HG02798 (cell line): ENCODE results near the gene OTUD4.
A peak's percentile ranks its signal among the peaks of the same experiment; 100 is the strongest.

ENCODE experiments used
- ATAC-seq: cut with Tn5 transposase; IDR thresholded peaks from one replicate; pipeline ENCODE4 v1.9.1; 2021; ENCODE audit warnings: mild to moderate bottlenecking; ENCODE audit not compliant: unreplicated experiment, poor library complexity

The OTUD4 gene

GRCh38 chr4:145131848-145132247 is 48.5 kb downstream of the OTUD4 start:
- ATAC-seq, result no peak

GRCh38 chr4:145130788-145131399 is 49.5 kb downstream of the OTUD4 start:
- no peak for ATAC-seq

- ATAC-seq, result no peak
These were observed 50.3 kb downstream of the OTUD4 start for GRCh38 chr4:145130130-145130529.

- ATAC-seq, result no peak
These were observed 55.0 kb downstream of the OTUD4 start for GRCh38 chr4:145125396-145125795.

- no peak for ATAC-seq
These were observed 72.3 kb downstream of the OTUD4 start for GRCh38 chr4:145108128-145108527.

- ATAC-seq, result no peak
These were observed 73.3 kb downstream of the OTUD4 start for GRCh38 chr4:145107126-145107525.

GRCh38 chr4:145103496-145103895 is 76.9 kb downstream of the OTUD4 start:
- no peak for ATAC-seq

- ATAC-seq, result no peak
These were observed 77.8 kb downstream of the OTUD4 start for GRCh38 chr4:145102619-145103018.

- ATAC-seq, result no peak
These were observed 79.3 kb downstream of the OTUD4 start for GRCh38 chr4:145101091-145101490.

- no peak for ATAC-seq
These were observed 80.7 kb downstream of the OTUD4 start for GRCh38 chr4:145099653-145100052.

- peak; percentile 7 for ATAC-seq
These were observed 81.7 kb downstream of the OTUD4 start for GRCh38 chr4:145098675-145099037.

GRCh38 chr4:145097821-145098674 is 82.3 kb downstream of the OTUD4 start, which contains the start of the genes ABCE1 and ANAPC10:
ABCE1 (plus strand) TSS chr4:145098311; CDS start chr4:145104413, 6,102 bp downstream.
ANAPC10 (minus strand) TSS chr4:145098196; CDS start chr4:145096099, 2,097 bp downstream.
- ATAC-seq, result peak; percentile 87

GRCh38 chr4:145097331-145097820 is 83.0 kb downstream of the OTUD4 start:
- ATAC-seq, result peak; percentile 2

- no peak for ATAC-seq
These were observed 86.8 kb downstream of the OTUD4 start for GRCh38 chr4:145093638-145094037.

GRCh38 chr4:145090380-145090779 is 90.0 kb downstream of the OTUD4 start:
- ATAC-seq, result no peak

GRCh38 chr4:145083891-145084605 is 96.3 kb downstream of the OTUD4 start:
- no peak for ATAC-seq
